Cortex of kidney (tissue), 1 donor: ENCODE measurements around the gene HMGA1.
"Not testable (repeated sequence)": the region's sequence is repeated elsewhere in the genome, so short reads cannot be mapped to it uniquely, and the experiment has no call there.

Source experiments
- DNase-seq: peaks from one replicate; lab custom pipeline; 2025; lab: John Stamatoyannopoulos, UW

Gene HMGA1

GRCh38 chr6:34260576-34261267 is 24.0 kb downstream of the HMGA1 start:
- DNase-seq, result no peak

- DNase-seq, result not testable (repeated sequence)
Measured at GRCh38 chr6:34263484-34263883, 26.8 kb downstream of the HMGA1 start.

- DNase-seq, result no peak
Measured at GRCh38 chr6:34267746-34268145, 31.1 kb downstream of the HMGA1 start.

GRCh38 chr6:34269132-34269531 is 32.5 kb downstream of the HMGA1 start:
- not testable (repeated sequence) for DNase-seq

GRCh38 chr6:34269658-34270341 is 33.1 kb downstream of the HMGA1 start:
- DNase-seq, result not testable (repeated sequence)

- DNase-seq, result no peak
Measured at GRCh38 chr6:34272013-34272926, 35.6 kb downstream of the HMGA1 start.

- DNase-seq, result no peak
Measured at GRCh38 chr6:34273242-34273805, 36.7 kb downstream of the HMGA1 start.

- DNase-seq, result no peak
Measured at GRCh38 chr6:34274129-34274528, 37.5 kb downstream of the HMGA1 start.

- no peak for DNase-seq
Measured at GRCh38 chr6:34275128-34275804, 38.6 kb downstream of the HMGA1 start.

GRCh38 chr6:34276191-34276590 is 39.5 kb downstream of the HMGA1 start:
- DNase-seq, result no peak

GRCh38 chr6:34276881-34277762 is 40.4 kb downstream of the HMGA1 start:
- no peak for DNase-seq

- no peak for DNase-seq
Measured at GRCh38 chr6:34277763-34278112, 41.1 kb downstream of the HMGA1 start.

- DNase-seq, result no peak
Measured at GRCh38 chr6:34278833-34279232, 42.2 kb downstream of the HMGA1 start.

- DNase-seq, result no peak
Measured at GRCh38 chr6:34280216-34280615, 43.5 kb downstream of the HMGA1 start.

- no peak for DNase-seq
Measured at GRCh38 chr6:34281702-34282334, 45.1 kb downstream of the HMGA1 start.

- DNase-seq, result no peak
Measured at GRCh38 chr6:34284563-34285447, 48.1 kb downstream of the HMGA1 start.

- DNase-seq, result no peak
Measured at GRCh38 chr6:34285448-34286164, 48.9 kb downstream of the HMGA1 start.

GRCh38 chr6:34288581-34288980 is 51.9 kb downstream of the HMGA1 start:
- DNase-seq, result no peak

GRCh38 chr6:34289137-34289536 is 52.5 kb downstream of the HMGA1 start:
- no peak for DNase-seq
